HCT116 (cell line): ENCODE measurements around the gene SCN4B. TPM values are rescaled to one million over a fixed set of nuclear protein-coding genes. Genes with fewer than 3 reads are reported as not detected.

Experiments used
- ATAC-seq: fragments of 200-7000 bp; cut with Tn5 transposase; 2 replicates; pipeline ENCODE4 v1.9.1; 2020; ENCODE audit warnings: mild to moderate bottlenecking, moderate library complexity
- BruUV-seq: library from RNA; stranded (reverse); fragments of 400-500 nt; replicated peaks from 2 replicates; lab custom pipeline; 2021; lab: Mats Ljungman, UMichigan
- CTCF ChIA-PET: fragments of 300-600 bp; sonication (Branson Sonifier 250); formaldehyde crosslinking; loops from one replicate; lab custom pipeline; 2021; ENCODE audit warnings: antibody characterized with exemption; lab: Charles Lee
- POLR2A ChIA-PET: fragments of 300-600, 350-600 bp; sonication (Branson Sonifier 250); formaldehyde crosslinking; loops from one replicate; lab custom pipeline; 2021; ENCODE audit warnings: antibody characterized with exemption; lab: Charles Lee
- RAD21 ChIA-PET, 2 experiments: fragments of 300-600 bp; sonication (Branson Sonifier 250); formaldehyde crosslinking; loops; one replicate each; lab custom pipeline; 2023; ENCODE audit warnings: low total read pairs in 2 of 2; ENCODE audit not compliant: uncharacterized antibody in 2 of 2, unreplicated experiment in 2 of 2, low non-redundant PET in 1 of 2; lab: Charles Lee
- DNase-seq: peaks from one replicate; pipeline ENCODE4 v3.0.0-alpha.2; 2010; ENCODE audit warnings: low read depth, low spot score
- H2AFZ ChIP-seq: fragments of 200-600 bp; shearing (Covaris generic), sonication (generic); 2 replicates; pipeline ENCODE4 v1.6.1; 2017; ENCODE audit warnings: low read depth, mixed run types, mixed read lengths, antibody characterized with exemption, low read length; ENCODE audit not compliant: poor library complexity, severe bottlenecking
- H3K27ac ChIP-seq: 2 replicates; pipeline ENCODE4 v1.5.1; 2012; ENCODE audit warnings: low read depth, low read length
- H3K27me3 ChIP-seq: fragments of 200-600 bp; sonication (generic); 2 replicates; pipeline ENCODE4 v1.6.1; 2016; ENCODE audit warnings: mixed run types, low read length, mixed read lengths; ENCODE audit not compliant: insufficient read depth
- H3K36me3 ChIP-seq, 2 experiments: fragments of 200-500 bp in 1 of 2; fragments of 200-600 bp in 1 of 2; sonication (Bioruptor generic) in 1 of 2; sonication (generic) in 1 of 2; 2 replicates each; pipeline versions ENCODE4 v1.5.1 to v1.6.1; 2014 to 2016; ENCODE audit warnings: low read length in 2 of 2, inconsistent platforms in 1 of 2, mixed read lengths in 1 of 2, mixed run types in 1 of 2; ENCODE audit not compliant: insufficient read depth in 2 of 2, control insufficient read depth in 1 of 2
- H3K4me1 ChIP-seq, 2 experiments: fragments of 200-600 bp in 1 of 2; sonication (generic) in 1 of 2; 2 replicates each; pipeline versions ENCODE4 v1.5.1 to v1.6.1; 2012 to 2017; ENCODE audit warnings: low read length in 2 of 2, inconsistent platforms in 1 of 2, mild to moderate bottlenecking in 1 of 2, mixed read lengths in 1 of 2, mixed run types in 1 of 2, moderate library complexity in 1 of 2; ENCODE audit not compliant: insufficient read depth in 2 of 2, control insufficient read depth in 1 of 2
- H3K4me2 ChIP-seq: fragments of 200-600 bp; sonication (generic); 2 replicates; pipeline ENCODE4 v1.6.1; 2017; ENCODE audit warnings: mixed run types, low read length, mixed read lengths
- H3K4me3 ChIP-seq, 2 experiments: fragments of 200-600 bp in 1 of 2; sonication (generic) in 1 of 2; replicated peaks in 1 of 2; 2 replicates each; pipeline ENCODE4 v1.5.1; 2011 to 2016; ENCODE audit warnings: low read length in 2 of 2, control low read depth in 1 of 2, low read depth in 1 of 2, mild to moderate bottlenecking in 1 of 2, mixed read lengths in 1 of 2, mixed run types in 1 of 2
- H3K79me2 ChIP-seq: fragments of 200-600 bp; sonication (generic); 2 replicates; pipeline ENCODE4 v1.6.1; 2017; ENCODE audit warnings: mild to moderate bottlenecking, mixed run types, low read length, moderate library complexity, mixed read lengths; ENCODE audit not compliant: insufficient read depth
- H3K9ac ChIP-seq: fragments of 200-600 bp; sonication (generic); 2 replicates; pipeline ENCODE4 v1.6.1; 2016; ENCODE audit warnings: low read length, mixed read lengths
- H3K9me2 ChIP-seq: fragments of 200-600 bp; sonication (generic), shearing (Covaris generic); 2 replicates; pipeline ENCODE4 v1.6.1; 2017; ENCODE audit warnings: mixed run types, mild to moderate bottlenecking, moderate library complexity; ENCODE audit not compliant: insufficient read depth
- H3K9me3 ChIP-seq, 2 experiments: fragments of 200-500 bp in 1 of 2; fragments of 200-600 bp in 1 of 2; sonication (Bioruptor generic) in 1 of 2; sonication (generic) in 1 of 2; 2 replicates each; pipeline ENCODE4 v1.6.1; 2014 to 2017; ENCODE audit warnings: low read length in 2 of 2, mixed read lengths in 2 of 2, inconsistent platforms in 1 of 2, low read depth in 1 of 2, mild to moderate bottlenecking in 1 of 2, mixed run types in 1 of 2, moderate library complexity in 1 of 2; ENCODE audit not compliant: control insufficient read depth in 1 of 2, insufficient read depth in 1 of 2
- H4K20me1 ChIP-seq: fragments of 200-600 bp; sonication (generic), shearing (Covaris generic); 2 replicates; pipeline ENCODE4 v1.6.1; 2017; ENCODE audit warnings: mixed run types, mild to moderate bottlenecking, moderate library complexity; ENCODE audit not compliant: insufficient read depth
- EZH2 ChIP-seq: fragments of 200-600 bp; sonication (generic); IDR thresholded peaks from 2 replicates; pipeline ENCODE4 v1.6.1; 2017; ENCODE audit warnings: antibody characterized with exemption, mixed run types
- POLR2AphosphoS5 ChIP-seq: IDR thresholded peaks from 2 replicates; pipeline ENCODE4 v1.6.1; 2011; ENCODE audit warnings: mild to moderate bottlenecking, low read depth, low read length, moderate library complexity
- REST ChIP-seq: IDR thresholded peaks from 2 replicates; pipeline ENCODE4 v1.6.1; 2012; ENCODE audit warnings: low read depth
- SIN3A ChIP-seq: IDR thresholded peaks from 2 replicates; pipeline ENCODE4 v1.6.1; 2012; ENCODE audit warnings: low read depth
- intact Hi-C: fragments of 100-400 bp; cut with micrococcal nuclease; formaldehyde crosslinking; loops from 2 replicates; pipeline ENCODE4 v1.10.0; 2022
- total RNA-seq: library from RNA; stranded (reverse); gene quantifications from one replicate; pipeline ENCODE4 v1.2.1, GENCODE V29; 2021; ENCODE audit not compliant: unreplicated experiment

Gene SCN4B
- total RNA-seq, 1 experiment from 2014 or later: 0.32 TPM

DNA sequence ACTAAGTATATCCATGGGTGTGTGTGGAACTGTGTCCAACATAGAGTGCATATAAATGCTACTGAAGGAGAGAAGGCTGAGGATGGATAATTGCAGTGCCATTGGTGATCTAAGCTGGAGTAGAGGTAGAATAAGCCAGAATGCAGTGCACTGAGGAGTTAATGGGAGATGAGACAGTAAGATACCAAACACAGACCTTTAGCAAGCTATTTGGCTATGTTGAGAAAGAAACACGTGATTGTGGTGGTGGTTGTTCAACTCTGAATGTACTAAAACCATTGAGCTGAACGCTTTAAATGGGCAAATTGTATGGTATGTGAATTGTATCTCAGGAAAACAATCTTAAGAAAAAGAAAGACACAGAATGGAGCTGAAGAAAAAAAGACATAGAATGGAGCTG is 49.3 kb upstream of the SCN4B start:
- no TSS peak for BruUV-seq
- RAD21 ChIA-PET: no interaction called here

More for the DNA sequence above, 49.3 kb upstream of the SCN4B start:
- intact Hi-C loops: no loop called here
- DNase-seq: no peak
- Histone ChIP-seq H3K27me3 (no peaks in the 10 kb centered on the region), H2AFZ (no peak overlapping the region), H3K79me2 (no peaks in the 10 kb centered on the region), H3K9ac (no peak overlapping the region), H3K27ac (no peak overlapping the region), H3K9me3 (no peaks in the 10 kb centered on the region), H3K9me2 (no peaks in the 10 kb centered on the region), H3K4me3 (no peak overlapping the region), H3K36me3 (no peaks in the 10 kb centered on the region), H3K4me2 (no peak overlapping the region), H4K20me1 (no peaks in the 10 kb centered on the region), H3K4me1 (peaks cover 0 to 9% of the 10 kb centered on the region in 2 experiments; a peak in 2 of 4 replicates)
- ChIA-PET POLR2A (no interaction called here), CTCF (no interaction called here)
- no peak for TF ChIP-seq EZH2
- TF ChIP-seq POLR2AphosphoS5: no peak
- no peak for TF ChIP-seq SIN3A
- no peak for TF ChIP-seq REST
- ATAC-seq: no peak
